ENCODE measurements around the gene SGSM1. TPM values are rescaled to one million over a fixed set of nuclear protein-coding genes. Genes with fewer than 3 reads are reported as not detected.

SGSM1 gene
- polyA plus RNA-seq, 3 donors = not detected

GRCh38 chr22:24928322-24928721 is 122.3 kb downstream of the SGSM1 start:
- H3K4me3 Mint-ChIP-seq = no peak overlapping the region
- 93% methylated on average over 5 of the region's 7 CpGs for WGBS (ENCODE audit: insufficient coverage)

GRCh38 chr22:24930678-24931077 is 124.7 kb downstream of the SGSM1 start:
- intact Hi-C loops (cut with micrococcal nuclease) = loop anchor here in 1 of 2 donors (10.0 kb wide), 1 partner anchor 124 kb away; no protein-coding TSS in a partner anchor
- H3K79me2 ChIP-seq (ENCODE audit: insufficient read depth, low read length) = no peaks in the 10 kb centered on the region
- Mint-ChIP-seq H3K4me3 (no peak overlapping the region), H3K4me1 (no peaks in the 10 kb centered on the region), H3K27ac (no peak overlapping the region), H3K36me3 (no peaks in the 10 kb centered on the region), H3K27me3 (ENCODE audit: low read depth in 3 of 3) (peaks cover 8 to 17% (median 14%) of the 10 kb centered on the region in 3 donors), H3K9me3 (peaks cover 0 to 6% (median 2%) of the 10 kb centered on the region in 7 donors)
- TF ChIP-seq CTCF (IDR thresholded peaks at IDR 0.05) = no peak
- no peak overlapping the region for H3K4me3 ChIP-seq (replicated peaks in 1 of 3; ENCODE audit: low read depth in 2 of 3, low read length in 3 of 3)
- no peak overlapping the region for H3K27ac ChIP-seq (ENCODE audit: low read depth in 1 of 2, low read length in 2 of 2)
- H3K4me2 ChIP-seq (replicated peaks; ENCODE audit: extremely low read depth, low read length, poor library complexity, severe bottlenecking) = no peak overlapping the region
- no peak for DNase-seq
- no peaks in the 10 kb centered on the region for H3K27me3 ChIP-seq (ENCODE audit: control insufficient read depth in 2 of 2, insufficient read depth in 2 of 2, low read length in 2 of 2)
- no peak overlapping the region for H3K9ac ChIP-seq (ENCODE audit: insufficient read depth, low read length, poor library complexity, severe bottlenecking)
- no peak overlapping the region for H2AFZ ChIP-seq (ENCODE audit: insufficient read depth, low read depth, low read length, poor library complexity, severe bottlenecking)
- no peaks in the 10 kb centered on the region for H3K9me3 ChIP-seq (replicated peaks in 1 of 2; ENCODE audit: control insufficient read depth in 1 of 2, insufficient read depth in 1 of 2, low read length in 2 of 2)
- no peaks in the 10 kb centered on the region for H3K4me1 ChIP-seq (ENCODE audit: control insufficient read depth in 1 of 2, insufficient read depth in 2 of 2, low read length in 2 of 2)
- H3K36me3 ChIP-seq (replicated peaks in 1 of 2; ENCODE audit: control insufficient read depth in 1 of 2, insufficient read depth in 2 of 2, low read length in 2 of 2) = no peaks in the 10 kb centered on the region
- H4K20me1 ChIP-seq (ENCODE audit: insufficient read depth, low read length) = no peaks in the 10 kb centered on the region
- 75% methylated on average over 2 of the region's 3 CpGs for WGBS (ENCODE audit: insufficient coverage)

More at GRCh38 chr22:24928322-24928721, 122.3 kb downstream of the SGSM1 start:
- Mint-ChIP-seq H3K9me3 (peaks cover 0 to 6% (median 2%) of the 10 kb centered on the region in 7 donors), H3K27me3 (ENCODE audit: low read depth in 3 of 3) (peaks cover 8 to 20% (median 20%) of the 10 kb centered on the region in 3 donors), H3K36me3 (no peaks in the 10 kb centered on the region), H3K4me1 (no peaks in the 10 kb centered on the region), H3K27ac (no peak overlapping the region)
- no peak overlapping the region for H3K9ac ChIP-seq (ENCODE audit: insufficient read depth, low read length, poor library complexity, severe bottlenecking)
- no peaks in the 10 kb centered on the region for H3K36me3 ChIP-seq (replicated peaks in 1 of 2; ENCODE audit: control insufficient read depth in 1 of 2, insufficient read depth in 2 of 2, low read length in 2 of 2)
- H3K27ac ChIP-seq (ENCODE audit: low read depth in 1 of 2, low read length in 2 of 2) = no peak overlapping the region
- no peak for DNase-seq
- no peaks in the 10 kb centered on the region for H3K4me1 ChIP-seq (ENCODE audit: control insufficient read depth in 1 of 2, insufficient read depth in 2 of 2, low read length in 2 of 2)
- no peaks in the 10 kb centered on the region for H4K20me1 ChIP-seq (ENCODE audit: insufficient read depth, low read length)
- H3K9me3 ChIP-seq (replicated peaks in 1 of 2; ENCODE audit: control insufficient read depth in 1 of 2, insufficient read depth in 1 of 2, low read length in 2 of 2) = no peaks in the 10 kb centered on the region
- no peaks in the 10 kb centered on the region for H3K27me3 ChIP-seq (ENCODE audit: control insufficient read depth in 2 of 2, insufficient read depth in 2 of 2, low read length in 2 of 2)
- no peak for TF ChIP-seq CTCF (IDR thresholded peaks at IDR 0.05)
- H3K79me2 ChIP-seq (ENCODE audit: insufficient read depth, low read length) = no peaks in the 10 kb centered on the region
- H2AFZ ChIP-seq (ENCODE audit: insufficient read depth, low read depth, low read length, poor library complexity, severe bottlenecking) = no peak overlapping the region
- intact Hi-C loops (cut with micrococcal nuclease) = no loop called here
- no peak overlapping the region for H3K4me3 ChIP-seq (replicated peaks in 1 of 3; ENCODE audit: low read depth in 2 of 3, low read length in 3 of 3)
- H3K4me2 ChIP-seq (replicated peaks; ENCODE audit: extremely low read depth, low read length, poor library complexity, severe bottlenecking) = no peak overlapping the region

Data from CD14-positive monocyte (primary cell).